SK-MEL-5 (cell line): ENCODE data around the gene CDYL2. TPM values are rescaled to one million over a fixed set of nuclear protein-coding genes. Genes with fewer than 3 reads are reported as not detected.

Source experiments
- DNase-seq: peaks from one replicate; pipeline ENCODE4 v3.0.0-alpha.2; 2016; ENCODE audit warnings: low read depth, low spot score
- in situ Hi-C: cut with HindIII; loops from 2 replicates; pipeline ENCODE4 v1.10.0; 2016; ENCODE audit warnings: low sequenced_read_pairs, high pct_unique_total_duplicates, low pct_unique_long_range_greater_than_20kb
- total RNA-seq: library from RNA; depleted of rRNA; stranded (reverse); fragments of >200 nt; shearing (Covaris generic); gene quantifications from 2 replicates; pipeline ENCODE4 v1.2.3, GENCODE V29; 2014

Gene CDYL2
- total RNA-seq, 1 experiment from 2014 or later: 0.74 TPM

- in situ Hi-C loops: no loop called here
- DNase-seq: no peak
Measured at GRCh38 chr16:80628254-80628653, 176.1 kb downstream of the CDYL2 start.

- in situ Hi-C loops: no loop called here
- DNase-seq: no peak
Measured at GRCh38 chr16:80627108-80627507, 177.3 kb downstream of the CDYL2 start.

- DNase-seq: no peak
- in situ Hi-C loops: no loop called here
Measured at GRCh38 chr16:80623376-80623775, 181.0 kb downstream of the CDYL2 start.

- no peak for DNase-seq
- in situ Hi-C loops: no loop called here
Measured at GRCh38 chr16:80622007-80622406, 182.4 kb downstream of the CDYL2 start.

- in situ Hi-C loops: no loop called here
Measured at GRCh38 chr16:80620736-80621605, 183.4 kb downstream of the CDYL2 start.

GRCh38 chr16:80619824-80620223, 184.6 kb downstream of the CDYL2 start:
- in situ Hi-C loops: no loop called here
- DNase-seq: no peak

More at GRCh38 chr16:80620736-80621605, 183.4 kb downstream of the CDYL2 start:
- DNase-seq: no peak

GRCh38 chr16:80618862-80619648, 185.3 kb downstream of the CDYL2 start:
- in situ Hi-C loops: no loop called here
- no peak for DNase-seq

GRCh38 chr16:80616362-80616761, 188.0 kb downstream of the CDYL2 start:
- in situ Hi-C loops: no loop called here
- no peak for DNase-seq

- no peak for DNase-seq
- in situ Hi-C loops: no loop called here
Measured at GRCh38 chr16:80615735-80616134, 188.7 kb downstream of the CDYL2 start.

GRCh38 chr16:80614908-80615671, 189.3 kb downstream of the CDYL2 start:
- no peak for DNase-seq
- in situ Hi-C loops: no loop called here

GRCh38 chr16:80612461-80613017, 191.9 kb downstream of the CDYL2 start:
- no peak for DNase-seq
- in situ Hi-C loops: no loop called here

GRCh38 chr16:80611930-80612327, 192.5 kb downstream of the CDYL2 start:
- in situ Hi-C loops: no loop called here
- DNase-seq: no peak

- DNase-seq: no peak
- in situ Hi-C loops: no loop called here
Measured at GRCh38 chr16:80611171-80611929, 193.0 kb downstream of the CDYL2 start.

GRCh38 chr16:80610481-80611156, 193.8 kb downstream of the CDYL2 start:
- DNase-seq: no peak
- in situ Hi-C loops: no loop called here

GRCh38 chr16:80608946-80609345, 195.5 kb downstream of the CDYL2 start:
- in situ Hi-C loops: no loop called here

GRCh38 chr16:80607204-80607603, 197.2 kb downstream of the CDYL2 start:
- in situ Hi-C loops: no loop called here
- no peak for DNase-seq

More at GRCh38 chr16:80608946-80609345, 195.5 kb downstream of the CDYL2 start:
- DNase-seq: no peak
